ENCODE results near the gene GATM. TPM values are rescaled to one million over a fixed set of nuclear protein-coding genes. Genes with fewer than 3 reads are reported as not detected.
A peak's percentile ranks its signal among the peaks of the same experiment; 100 is the strongest.
"Not testable (repeated sequence)": the region's sequence is repeated elsewhere in the genome, so short reads cannot be mapped to it uniquely, and the experiment has no call there.

GATM gene
- total RNA-seq, 4 donors from 2014 or later = 334 to 564 (median 451) TPM

GRCh38 chr15:45326741-45327140 lies 51.6 kb downstream of the GATM start:
- Histone ChIP-seq H3K27me3 (no peaks in the 10 kb centered on the region), H3K36me3 (no peaks in the 10 kb centered on the region), H3K9me3 (no peaks in the 10 kb centered on the region), H3K4me3 (no peak overlapping the region), H3K27ac (peak overlapping the region in 1 of 4 donors; percentile 64), H3K4me1 (no peaks in the 10 kb centered on the region)
- WGBS, 2 donors = 39 to 44% methylated on average over 7 of the region's 7 CpGs
- TF ChIP-seq CTCF (IDR thresholded peaks at IDR 0.05) (no peak), POLR2A (IDR thresholded peaks at IDR 0.05) (no peak), EP300 (IDR thresholded peaks at IDR 0.05) (no peak)
- DNase-seq (ENCODE audit: low spot score in 2 of 2) = no peak

- H3K27me3 ChIP-seq = no peaks in the 10 kb centered on the region
- WGBS, 2 donors = 69 to 70% methylated on average over 5 of the region's 5 CpGs
These were observed 52.1 kb downstream of the GATM start for GRCh38 chr15:45326280-45326679.

GRCh38 chr15:45320581-45321205 lies 57.7 kb downstream of the GATM start:
- Histone ChIP-seq H3K27ac (no peak overlapping the region), H3K4me1 (no peaks in the 10 kb centered on the region), H3K27me3 (no peaks in the 10 kb centered on the region), H3K9me3 (no peaks in the 10 kb centered on the region), H3K36me3 (no peaks in the 10 kb centered on the region), H3K4me3 (no peak overlapping the region)
- TF ChIP-seq POLR2A (IDR thresholded peaks at IDR 0.05) (no peak), CTCF (IDR thresholded peaks at IDR 0.05) (no peak), EP300 (IDR thresholded peaks at IDR 0.05) (no peak)
- WGBS, 2 donors = 77 to 82% methylated on average over 3 of the region's 3 CpGs
- no peak for DNase-seq (ENCODE audit: low spot score in 2 of 2)

More at GRCh38 chr15:45326280-45326679, 52.1 kb downstream of the GATM start:
- Histone ChIP-seq H3K36me3 (no peaks in the 10 kb centered on the region), H3K9me3 (no peaks in the 10 kb centered on the region), H3K27ac (peak overlapping the region in 1 of 4 donors; percentile 64), H3K4me1 (no peaks in the 10 kb centered on the region), H3K4me3 (no peak overlapping the region)
- no peak for DNase-seq (ENCODE audit: low spot score in 2 of 2)
- TF ChIP-seq POLR2A (IDR thresholded peaks at IDR 0.05) (no peak), CTCF (IDR thresholded peaks at IDR 0.05) (no peak), EP300 (IDR thresholded peaks at IDR 0.05) (no peak)

GRCh38 chr15:45319472-45320214 lies 58.7 kb downstream of the GATM start:
- Histone ChIP-seq H3K27me3 (no peaks in the 10 kb centered on the region), H3K9me3 (no peaks in the 10 kb centered on the region), H3K4me1 (no peaks in the 10 kb centered on the region), H3K36me3 (no peaks in the 10 kb centered on the region), H3K4me3 (no peak overlapping the region), H3K27ac (no peak overlapping the region)
- no peak for DNase-seq (ENCODE audit: low spot score in 2 of 2)
- WGBS, 2 donors = 76 to 80% methylated on average over 7 of the region's 7 CpGs
- TF ChIP-seq EP300 (IDR thresholded peaks at IDR 0.05) (no peak), CTCF (IDR thresholded peaks at IDR 0.05) (no peak), POLR2A (IDR thresholded peaks at IDR 0.05) (no peak)

- no peak for DNase-seq (ENCODE audit: low spot score in 2 of 2)
- WGBS, 2 donors = 75 to 86% methylated on average over 13 of the region's 13 CpGs
- Histone ChIP-seq H3K4me3 (no peak overlapping the region), H3K9me3 (no peaks in the 10 kb centered on the region), H3K27me3 (no peaks in the 10 kb centered on the region), H3K27ac (no peak overlapping the region), H3K4me1 (no peaks in the 10 kb centered on the region), H3K36me3 (no peaks in the 10 kb centered on the region)
- no peak for TF ChIP-seq CTCF (IDR thresholded peaks at IDR 0.05)
- TF ChIP-seq POLR2A (IDR thresholded peaks at IDR 0.05) = no peak
- TF ChIP-seq EP300 (IDR thresholded peaks at IDR 0.05) = no peak
These were observed 63.4 kb downstream of the GATM start for GRCh38 chr15:45314960-45315359.

- not testable (repeated sequence) for DNase-seq (ENCODE audit: low spot score in 2 of 2); H3K27me3 ChIP-seq; H3K4me1 ChIP-seq; H3K4me3 ChIP-seq; H3K36me3 ChIP-seq; H3K9me3 ChIP-seq; H3K27ac ChIP-seq
- WGBS, 2 donors = 90 to 94% methylated on average over 14 to 20 of the region's 31 CpGs
These were observed 64.2 kb downstream of the GATM start for GRCh38 chr15:45314117-45314516.
